ENCODE measurements around the gene ATP2B3.
"Not testable (repeated sequence)": the region's sequence is repeated elsewhere in the genome, so short reads cannot be mapped to it uniquely, and the experiment has no call there.

ATP2B3 gene

GRCh38 chrX:153598541-153599191, 81.2 kb downstream of the ATP2B3 start, which contains the start of gene CCNQ:
Gene CCNQ, minus strand, starts transcription at chrX:153599139. Its CDS starts 66 bp downstream, at chrX:153599073.
- no peak for DNase-seq

GRCh38 chrX:153599192-153600031, 82.0 kb downstream of the ATP2B3 start:
- peak; percentile 89 for DNase-seq

GRCh38 chrX:153600032-153600373, 82.6 kb downstream of the ATP2B3 start:
- no peak for DNase-seq

GRCh38 chrX:153600921-153601320, 83.5 kb downstream of the ATP2B3 start:
- DNase-seq: no peak

GRCh38 chrX:153601511-153602110, 84.2 kb downstream of the ATP2B3 start:
- no peak for DNase-seq

GRCh38 chrX:153602601-153603000, 85.2 kb downstream of the ATP2B3 start:
- DNase-seq: no peak

- DNase-seq: no peak
Observed at GRCh38 chrX:153603131-153603656, 85.8 kb downstream of the ATP2B3 start.

GRCh38 chrX:153604666-153605380, 87.4 kb downstream of the ATP2B3 start:
- not testable (repeated sequence) for DNase-seq

- no peak for DNase-seq
Observed at GRCh38 chrX:153606503-153606902, 89.1 kb downstream of the ATP2B3 start.

GRCh38 chrX:153608376-153608775, 90.9 kb downstream of the ATP2B3 start:
- DNase-seq: no peak

- DNase-seq: no peak
Observed at GRCh38 chrX:153608806-153609205, 91.4 kb downstream of the ATP2B3 start.

GRCh38 chrX:153609917-153610835, 92.7 kb downstream of the ATP2B3 start:
- peak; percentile 84 for DNase-seq

GRCh38 chrX:153610836-153611213, 93.4 kb downstream of the ATP2B3 start:
- DNase-seq: no peak

- no peak for DNase-seq
Observed at GRCh38 chrX:153611298-153612095, 94.1 kb downstream of the ATP2B3 start.

GRCh38 chrX:153612413-153612812, 95.0 kb downstream of the ATP2B3 start:
- no peak for DNase-seq

GRCh38 chrX:153614818-153615217, 97.4 kb downstream of the ATP2B3 start:
- no peak for DNase-seq

GRCh38 chrX:153620576-153620975, 103.1 kb downstream of the ATP2B3 start:
- no peak for DNase-seq

GRCh38 chrX:153621949-153622598, 104.6 kb downstream of the ATP2B3 start:
- DNase-seq: no peak

GRCh38 chrX:153622661-153623309, 105.3 kb downstream of the ATP2B3 start:
- DNase-seq: no peak

Data from right hindlimb (tissue), 1 donor.